Stimulated activated effector memory CD8-positive, alpha-beta T cell treated with anti-CD3 and anti-CD28 coated beads, Interleukin-12 subunit alpha, Interleukin-12 subunit beta, amount 100 ng/mL, for 72 hours (primary cell): ENCODE measurements around the gene ABCG1.

Experiments
- ATAC-seq: fragments of 150-1000 bp; cut with Tn5 transposase; 2 replicates; pipeline ENCODE4 v1.10.0; 2021
- DNase-seq, 2 donors: peaks; one replicate each; pipeline ENCODE4 v3.0.0; 2021 to 2022; ENCODE audit warnings: low spot score in 2 of 2
- H3K27ac Mint-ChIP-seq: one replicate; pipeline ENCODE4 v1.8.0; 2022; ENCODE audit warnings: mild to moderate bottlenecking, mixed read lengths
- H3K36me3 Mint-ChIP-seq: one replicate; pipeline ENCODE4 v1.8.0; 2022; ENCODE audit warnings: mild to moderate bottlenecking, mixed read lengths
- H3K4me1 Mint-ChIP-seq: one replicate; pipeline ENCODE4 v1.8.0; 2022; ENCODE audit warnings: mixed read lengths
- H3K4me3 Mint-ChIP-seq: one replicate; pipeline ENCODE4 v1.8.0; 2022; ENCODE audit warnings: mild to moderate bottlenecking, mixed read lengths
- H3K9me3 Mint-ChIP-seq: one replicate; pipeline ENCODE4 v1.8.0; 2022; ENCODE audit warnings: mixed read lengths

Gene ABCG1

DNA sequence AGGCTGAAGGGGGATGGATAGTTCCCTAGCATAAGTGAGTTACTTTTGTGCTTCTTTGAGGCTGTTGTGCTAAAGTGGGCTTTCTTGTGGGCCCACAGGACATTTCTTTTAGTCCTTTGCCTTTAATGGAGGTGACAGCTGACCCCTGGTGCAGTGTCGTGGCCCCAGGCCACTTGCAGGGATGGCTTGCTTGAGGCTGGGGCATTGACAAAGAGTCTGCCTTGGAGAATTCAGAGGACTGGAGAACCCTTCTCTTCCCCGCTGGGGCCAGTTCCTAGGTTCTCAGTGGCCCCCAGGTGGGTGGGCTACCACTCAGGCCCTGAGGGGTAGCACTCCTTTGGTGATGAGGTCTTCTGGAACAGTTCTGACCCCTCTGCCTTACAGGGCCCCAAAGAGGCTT lies 12.8 kb downstream of the ABCG1 start:
- Mint-ChIP-seq H3K4me1 (peaks cover 71% of the 10 kb centered on the region), H3K9me3 (no peaks in the 10 kb centered on the region), H3K36me3 (peaks cover 11% of the 10 kb centered on the region), H3K27ac (no peak overlapping the region), H3K4me3 (no peak overlapping the region)
- ATAC-seq (no peak), DNase-seq (no peak)

DNA sequence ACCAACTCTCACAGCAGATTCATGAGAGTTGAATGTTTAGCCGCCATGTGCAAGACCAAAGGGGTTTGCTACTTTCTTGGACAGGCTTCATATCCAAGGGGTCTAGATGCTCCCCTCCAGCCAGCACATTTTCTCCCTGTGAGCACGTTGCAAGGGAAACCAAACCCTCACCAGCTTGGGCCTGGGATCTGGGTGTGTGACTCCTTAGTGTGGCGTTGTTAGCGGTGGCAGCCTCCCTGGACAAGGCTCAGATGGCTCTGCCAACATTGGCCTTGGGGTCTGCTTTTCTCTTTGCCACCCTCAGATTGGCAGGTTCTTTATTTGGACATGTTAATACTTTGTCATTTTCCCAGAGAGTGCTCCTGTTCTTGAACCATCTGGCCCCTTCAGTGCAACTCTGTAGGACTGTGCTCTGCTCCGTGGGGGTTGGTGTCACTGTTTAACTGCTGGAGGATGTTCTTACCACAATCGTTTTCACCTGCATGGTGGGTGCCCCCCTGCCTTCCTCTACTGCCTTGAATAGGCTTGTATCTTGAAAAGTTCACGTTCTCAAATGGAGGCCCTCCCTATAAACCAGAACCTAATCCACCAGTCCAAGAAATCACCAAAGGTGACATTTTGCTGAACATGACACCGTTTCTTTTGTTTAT lies 13.4 kb downstream of the ABCG1 start:
- Mint-ChIP-seq H3K4me1 (peaks cover 71% of the 10 kb centered on the region), H3K36me3 (peaks cover 11% of the 10 kb centered on the region), H3K27ac (peak overlapping the region; percentile 81), H3K9me3 (no peaks in the 10 kb centered on the region), H3K4me3 (peak overlapping the region; percentile 65)
- ATAC-seq (no peak), DNase-seq (no peak)

GRCh38 chr21:42233067-42233961 lies 14.4 kb downstream of the ABCG1 start:
- DNase-seq (peak; percentile 42 to 79), ATAC-seq (peak; percentile 79)
- peaks cover 71% of the 10 kb centered on the region for H3K4me1 Mint-ChIP-seq
- H3K36me3 Mint-ChIP-seq, result peaks cover 6% of the 10 kb centered on the region
- peak overlapping the region; percentile 81 for H3K27ac Mint-ChIP-seq
- peak overlapping the region; percentile 65 for H3K4me3 Mint-ChIP-seq
- H3K9me3 Mint-ChIP-seq, result no peaks in the 10 kb centered on the region

- Mint-ChIP-seq H3K27ac (peak overlapping the region; percentile 81), H3K9me3 (no peaks in the 10 kb centered on the region), H3K4me3 (peak overlapping the region; percentile 65), H3K4me1 (peaks cover 71% of the 10 kb centered on the region), H3K36me3 (peaks cover 6% of the 10 kb centered on the region)
- no peak for DNase-seq
- no peak for ATAC-seq
These were observed 15.1 kb downstream of the ABCG1 start for GRCh38 chr21:42234041-42234440.

GRCh38 chr21:42234464-42235241 lies 15.7 kb downstream of the ABCG1 start:
- H3K36me3 Mint-ChIP-seq, result peaks cover 6% of the 10 kb centered on the region
- peak; percentile 63 for ATAC-seq
- peaks cover 68% of the 10 kb centered on the region for H3K4me1 Mint-ChIP-seq
- DNase-seq, result peak; percentile 52 to 81
- H3K4me3 Mint-ChIP-seq, result peak overlapping the region; percentile 65
- H3K27ac Mint-ChIP-seq, result peak overlapping the region; percentile 52
- H3K9me3 Mint-ChIP-seq, result no peaks in the 10 kb centered on the region

GRCh38 chr21:42235593-42235992 lies 16.7 kb downstream of the ABCG1 start:
- peaks cover 68% of the 10 kb centered on the region for H3K4me1 Mint-ChIP-seq
- no peaks in the 10 kb centered on the region for H3K9me3 Mint-ChIP-seq
- H3K4me3 Mint-ChIP-seq, result peak overlapping the region; percentile 65
- H3K36me3 Mint-ChIP-seq, result peaks cover 6% of the 10 kb centered on the region
- no peak for ATAC-seq
- no peak for DNase-seq
- no peak overlapping the region for H3K27ac Mint-ChIP-seq

- peak overlapping the region; percentile 65 for H3K4me3 Mint-ChIP-seq
These were observed 17.1 kb downstream of the ABCG1 start for GRCh38 chr21:42236014-42236413.

DNA sequence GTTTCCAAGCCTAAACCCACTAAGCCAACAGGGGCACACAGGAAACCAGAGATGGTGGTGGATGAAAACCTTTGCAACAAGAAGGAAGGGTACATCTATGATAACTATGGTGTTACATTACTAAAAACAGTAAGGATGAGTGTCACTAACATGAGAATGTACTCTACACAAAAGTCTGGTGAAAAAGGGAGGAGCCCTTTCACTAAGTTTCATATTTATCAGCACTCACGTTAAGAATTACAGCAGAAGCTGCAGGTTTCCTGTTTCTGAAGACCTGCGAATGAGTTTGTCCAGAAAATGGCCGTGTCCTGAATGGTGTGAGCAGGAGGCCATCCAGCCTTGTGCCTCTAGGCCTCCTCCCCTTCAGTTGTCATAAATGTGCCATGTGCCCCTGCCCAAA lies 17.8 kb downstream of the ABCG1 start:
- ATAC-seq, result peak; percentile 51
- H3K27ac Mint-ChIP-seq, result peak overlapping the region; percentile 33
- no peak for DNase-seq
- H3K9me3 Mint-ChIP-seq, result no peaks in the 10 kb centered on the region
- H3K36me3 Mint-ChIP-seq, result peaks cover 6% of the 10 kb centered on the region
- H3K4me1 Mint-ChIP-seq, result peaks cover 68% of the 10 kb centered on the region
- peak overlapping the region; percentile 65 for H3K4me3 Mint-ChIP-seq

More at GRCh38 chr21:42236014-42236413, 17.1 kb downstream of the ABCG1 start:
- H3K9me3 Mint-ChIP-seq, result no peaks in the 10 kb centered on the region
- DNase-seq (no peak), ATAC-seq (no peak)
- H3K27ac Mint-ChIP-seq, result no peak overlapping the region
- H3K36me3 Mint-ChIP-seq, result peaks cover 6% of the 10 kb centered on the region
- peaks cover 68% of the 10 kb centered on the region for H3K4me1 Mint-ChIP-seq

DNA sequence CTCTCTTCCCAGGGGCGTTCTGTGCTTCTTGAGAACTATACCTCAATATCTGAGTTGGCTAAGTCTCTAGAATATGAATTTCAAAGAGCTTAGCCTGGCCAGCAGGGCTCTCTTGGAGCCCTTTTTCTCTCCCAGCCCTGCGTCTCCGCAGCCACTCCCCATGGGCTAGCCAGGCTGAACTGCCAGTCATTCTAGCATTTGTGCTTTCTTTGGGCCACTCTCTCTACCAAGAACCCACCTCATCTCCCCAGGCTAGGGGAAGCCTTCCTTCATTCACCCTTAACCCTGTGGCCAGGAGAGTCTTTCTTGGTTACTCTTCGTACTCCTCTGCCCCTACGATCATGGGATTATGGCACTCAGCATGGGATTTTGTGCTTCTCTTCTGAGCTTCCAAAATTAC lies 18.2 kb downstream of the ABCG1 start:
- Mint-ChIP-seq H3K4me1 (peaks cover 68% of the 10 kb centered on the region), H3K4me3 (peak overlapping the region; percentile 65), H3K36me3 (peaks cover 6% of the 10 kb centered on the region), H3K27ac (peak overlapping the region; percentile 33), H3K9me3 (no peaks in the 10 kb centered on the region)
- DNase-seq (peak in 1 of 2 donors; percentile 56), ATAC-seq (no peak)

GRCh38 chr21:42237577-42237976 lies 18.6 kb downstream of the ABCG1 start:
- H3K4me1 Mint-ChIP-seq, result peaks cover 68% of the 10 kb centered on the region
- H3K9me3 Mint-ChIP-seq, result no peaks in the 10 kb centered on the region
- H3K36me3 Mint-ChIP-seq, result peaks cover 6% of the 10 kb centered on the region
- peak; percentile 21 to 66 for DNase-seq
- H3K27ac Mint-ChIP-seq, result peak overlapping the region; percentile 33
- ATAC-seq, result peak; percentile 60
- H3K4me3 Mint-ChIP-seq, result peak overlapping the region; percentile 65

DNA sequence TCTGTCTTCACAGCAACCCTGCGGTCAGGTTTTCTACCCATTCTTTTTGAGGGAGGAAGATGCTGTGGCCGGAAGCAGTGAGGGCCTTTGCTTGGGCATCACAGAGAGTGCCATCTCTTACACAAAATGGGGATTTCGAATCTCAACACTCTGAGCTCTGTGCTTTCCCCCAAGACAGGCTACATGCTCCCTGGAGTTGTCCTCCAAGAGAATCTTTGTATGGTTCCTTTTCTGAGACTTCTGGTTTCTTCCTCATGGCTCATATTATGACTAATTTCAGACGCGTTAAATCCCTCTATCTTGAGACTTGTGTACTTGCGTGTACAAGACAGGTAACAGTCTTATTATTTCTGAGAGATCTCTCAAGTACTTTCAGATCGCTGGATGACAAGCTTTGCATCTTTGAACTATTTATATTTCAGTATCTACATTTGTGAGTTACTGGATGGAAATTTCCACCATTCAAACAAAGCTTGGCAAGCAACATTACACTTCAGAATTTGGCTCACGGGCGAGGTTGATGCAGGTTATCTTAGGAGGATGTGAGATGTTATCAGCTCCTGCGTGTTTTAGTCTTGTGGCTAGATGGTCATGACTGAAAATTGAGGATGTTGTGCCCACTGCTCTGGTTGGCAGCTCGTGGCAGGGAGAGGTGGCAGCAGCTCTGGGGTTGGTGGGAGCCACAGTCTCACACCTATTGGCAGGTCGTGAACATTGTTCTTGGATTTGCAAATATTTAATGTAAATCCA lies 19.4 kb downstream of the ABCG1 start:
- Mint-ChIP-seq H3K9me3 (no peaks in the 10 kb centered on the region), H3K4me1 (peaks cover 66% of the 10 kb centered on the region), H3K4me3 (peak overlapping the region; percentile 65), H3K36me3 (peaks cover 3% of the 10 kb centered on the region), H3K27ac (peak overlapping the region; percentile 33)
- DNase-seq (peak in 1 of 2 donors; percentile 59), ATAC-seq (peak; percentile 38)

GRCh38 chr21:42239556-42239955 lies 20.6 kb downstream of the ABCG1 start:
- Mint-ChIP-seq H3K4me1 (peaks cover 54% of the 10 kb centered on the region), H3K9me3 (no peaks in the 10 kb centered on the region), H3K27ac (no peak overlapping the region), H3K36me3 (no peaks in the 10 kb centered on the region), H3K4me3 (no peak overlapping the region)
- DNase-seq, result no peak
- no peak for ATAC-seq

DNA sequence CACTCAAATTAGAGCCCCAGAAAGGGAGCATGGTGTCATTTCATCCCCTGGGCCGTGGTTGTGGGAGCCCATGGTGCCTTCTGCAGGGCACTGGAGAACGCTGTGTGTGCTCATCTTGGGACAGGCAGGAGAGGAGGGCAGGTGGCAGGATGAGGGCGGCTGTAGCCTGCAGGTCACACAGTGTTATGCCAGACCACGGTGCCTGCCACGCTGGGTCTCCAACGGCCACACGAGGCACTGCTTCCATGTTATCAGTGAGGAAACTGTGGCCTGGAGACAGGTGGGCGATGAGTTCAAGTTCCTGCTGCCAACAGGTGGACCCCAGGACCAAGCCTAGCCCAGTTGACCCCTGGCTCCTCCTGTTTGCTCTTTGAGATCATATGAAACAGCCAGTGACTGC lies 21.0 kb downstream of the ABCG1 start:
- Mint-ChIP-seq H3K9me3 (no peaks in the 10 kb centered on the region), H3K4me1 (peaks cover 52% of the 10 kb centered on the region), H3K36me3 (no peaks in the 10 kb centered on the region), H3K4me3 (no peak overlapping the region), H3K27ac (no peak overlapping the region)
- DNase-seq, result no peak
- ATAC-seq, result no peak

GRCh38 chr21:42242611-42243010 lies 23.7 kb downstream of the ABCG1 start:
- H3K4me3 Mint-ChIP-seq, result no peak overlapping the region
- peaks cover 32% of the 10 kb centered on the region for H3K4me1 Mint-ChIP-seq
- no peak for ATAC-seq
- no peaks in the 10 kb centered on the region for H3K36me3 Mint-ChIP-seq
- no peaks in the 10 kb centered on the region for H3K9me3 Mint-ChIP-seq
- H3K27ac Mint-ChIP-seq, result no peak overlapping the region
- DNase-seq, result no peak
